Ovary (tissue), 3 donors: Measurements from ENCODE around the gene TNFRSF1B.

Experiments used
- EP300 ChIP-seq: sonication (generic); formaldehyde crosslinking; IDR thresholded peaks from one replicate; pipeline ENCODE4 v1.6.1; 2017; ENCODE audit warnings: antibody characterized with exemption
- POLR2A ChIP-seq: fragments of 450-650 bp; IDR thresholded peaks from one replicate; pipeline ENCODE4 v1.6.1; 2017; ENCODE audit warnings: antibody characterized with exemption, mild to moderate bottlenecking, moderate library complexity
- TF ChIP-seq, protein P1 (sequence below), 3 donors: fragments of 450-650 bp in 2 of 3; fragments of 200-600 bp in 1 of 3; IDR thresholded peaks; one replicate each; pipeline versions ENCODE4 v1.5.1 to v1.8.0; 2016 to 2022; ENCODE audit warnings: antibody characterized with exemption in 3 of 3, mild to moderate bottlenecking in 1 of 3
- donor health status: DM: no; HTN: no; CAD: no.

DNA sequence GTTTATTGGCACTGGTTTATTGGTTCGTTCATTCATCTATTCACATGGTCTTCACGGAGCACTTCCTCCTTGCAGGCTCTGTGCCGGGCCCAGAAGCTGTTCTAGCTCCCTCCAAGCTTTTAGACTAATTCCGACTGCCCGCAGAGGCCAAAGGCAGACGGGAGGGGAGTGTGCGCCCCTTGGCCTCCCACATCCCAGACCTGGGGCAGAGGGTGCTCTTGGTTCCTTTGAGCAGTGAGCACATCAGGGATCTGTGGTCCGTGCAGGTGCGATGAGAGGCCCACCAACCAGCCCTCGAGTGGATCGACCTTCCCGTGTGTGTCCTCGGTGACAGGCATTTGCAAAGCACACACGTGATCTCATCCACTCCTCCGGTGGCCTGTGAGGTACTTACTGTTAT is 38.7 kb upstream of the TNFRSF1B start:
- TF ChIP-seq EP300 (no peak), POLR2A (no peak)
- TF ChIP-seq, protein P1, sequence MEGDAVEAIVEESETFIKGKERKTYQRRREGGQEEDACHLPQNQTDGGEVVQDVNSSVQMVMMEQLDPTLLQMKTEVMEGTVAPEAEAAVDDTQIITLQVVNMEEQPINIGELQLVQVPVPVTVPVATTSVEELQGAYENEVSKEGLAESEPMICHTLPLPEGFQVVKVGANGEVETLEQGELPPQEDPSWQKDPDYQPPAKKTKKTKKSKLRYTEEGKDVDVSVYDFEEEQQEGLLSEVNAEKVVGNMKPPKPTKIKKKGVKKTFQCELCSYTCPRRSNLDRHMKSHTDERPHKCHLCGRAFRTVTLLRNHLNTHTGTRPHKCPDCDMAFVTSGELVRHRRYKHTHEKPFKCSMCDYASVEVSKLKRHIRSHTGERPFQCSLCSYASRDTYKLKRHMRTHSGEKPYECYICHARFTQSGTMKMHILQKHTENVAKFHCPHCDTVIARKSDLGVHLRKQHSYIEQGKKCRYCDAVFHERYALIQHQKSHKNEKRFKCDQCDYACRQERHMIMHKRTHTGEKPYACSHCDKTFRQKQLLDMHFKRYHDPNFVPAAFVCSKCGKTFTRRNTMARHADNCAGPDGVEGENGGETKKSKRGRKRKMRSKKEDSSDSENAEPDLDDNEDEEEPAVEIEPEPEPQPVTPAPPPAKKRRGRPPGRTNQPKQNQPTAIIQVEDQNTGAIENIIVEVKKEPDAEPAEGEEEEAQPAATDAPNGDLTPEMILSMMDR (IDR thresholded peaks at IDR 0.05), result no peak
